Parathyroid adenoma (tissue), 2 donors: ENCODE measurements around the gene DNMT3A.

Experiments used
- H2AFZ ChIP-seq: fragments of 300-600 bp; sonication (generic); one replicate; pipeline ENCODE4 v1.7.0; 2017; ENCODE audit warnings: antibody characterized with exemption, mild to moderate bottlenecking
- H3K27ac ChIP-seq: fragments of 300-600 bp; sonication (generic); one replicate; pipeline ENCODE4 v1.7.0; 2017
- H3K27me3 ChIP-seq: fragments of 300-600 bp; sonication (generic); one replicate; pipeline ENCODE4 v1.7.0; 2017; ENCODE audit warnings: low read length; ENCODE audit not compliant: control insufficient read depth, insufficient read depth
- H3K36me3 ChIP-seq: fragments of 300-600 bp; sonication (generic); one replicate; pipeline ENCODE4 v1.7.0; 2017; ENCODE audit warnings: low read length; ENCODE audit not compliant: control insufficient read depth, insufficient read depth
- H3K4me1 ChIP-seq: fragments of 300-600 bp; sonication (generic); one replicate; pipeline ENCODE4 v1.7.0; 2017; ENCODE audit warnings: control low read depth
- H3K4me2 ChIP-seq: fragments of 300-600 bp; sonication (generic); one replicate; pipeline ENCODE4 v1.7.0; 2017; ENCODE audit warnings: low read length
- H3K4me3 ChIP-seq: fragments of 300-600 bp; sonication (generic); one replicate; pipeline ENCODE4 v1.7.0; 2017; ENCODE audit warnings: low read depth, low read length
- H3K79me2 ChIP-seq: fragments of 300-600 bp; sonication (generic); one replicate; pipeline ENCODE4 v1.7.0; 2017; ENCODE audit warnings: control low read depth
- H3K9ac ChIP-seq: fragments of 300-600 bp; sonication (generic); one replicate; pipeline ENCODE4 v1.7.0; 2017; ENCODE audit warnings: mild to moderate bottlenecking
- H3K9me3 ChIP-seq: fragments of 300-600 bp; sonication (generic); one replicate; pipeline ENCODE4 v1.7.0; 2017; ENCODE audit warnings: low read length; ENCODE audit not compliant: control insufficient read depth
- TF ChIP-seq, protein P1 (sequence below): fragments of 300-600 bp; sonication (generic); IDR thresholded peaks from one replicate; pipeline ENCODE4 v1.7.0; 2017; ENCODE audit warnings: antibody characterized with exemption, mild to moderate bottlenecking
- donor health status: primary hyperparathyroidism.

DNMT3A gene

DNA sequence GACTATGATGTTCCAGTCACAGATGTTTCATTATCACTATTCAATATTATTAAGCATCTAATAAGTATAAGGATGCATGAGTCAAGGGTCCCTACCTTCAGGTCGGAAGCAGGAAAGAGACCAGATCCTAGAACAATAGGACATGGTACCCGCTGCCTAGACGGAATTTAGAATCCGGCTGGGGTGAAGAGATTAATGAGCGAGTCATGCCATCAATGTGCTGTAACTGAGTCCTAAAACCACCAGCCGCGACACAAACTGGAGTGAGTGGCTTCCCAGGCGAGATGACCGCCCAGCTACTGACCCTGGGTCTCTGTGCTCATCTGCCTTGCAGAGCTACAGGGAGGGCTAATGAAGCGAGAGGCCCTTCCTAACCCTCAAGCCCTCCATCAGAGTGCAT is 73.6 kb downstream of the DNMT3A start:
- no peak overlapping the region for H3K27ac ChIP-seq
- no peak overlapping the region for H3K4me2 ChIP-seq
- TF ChIP-seq, protein P1, sequence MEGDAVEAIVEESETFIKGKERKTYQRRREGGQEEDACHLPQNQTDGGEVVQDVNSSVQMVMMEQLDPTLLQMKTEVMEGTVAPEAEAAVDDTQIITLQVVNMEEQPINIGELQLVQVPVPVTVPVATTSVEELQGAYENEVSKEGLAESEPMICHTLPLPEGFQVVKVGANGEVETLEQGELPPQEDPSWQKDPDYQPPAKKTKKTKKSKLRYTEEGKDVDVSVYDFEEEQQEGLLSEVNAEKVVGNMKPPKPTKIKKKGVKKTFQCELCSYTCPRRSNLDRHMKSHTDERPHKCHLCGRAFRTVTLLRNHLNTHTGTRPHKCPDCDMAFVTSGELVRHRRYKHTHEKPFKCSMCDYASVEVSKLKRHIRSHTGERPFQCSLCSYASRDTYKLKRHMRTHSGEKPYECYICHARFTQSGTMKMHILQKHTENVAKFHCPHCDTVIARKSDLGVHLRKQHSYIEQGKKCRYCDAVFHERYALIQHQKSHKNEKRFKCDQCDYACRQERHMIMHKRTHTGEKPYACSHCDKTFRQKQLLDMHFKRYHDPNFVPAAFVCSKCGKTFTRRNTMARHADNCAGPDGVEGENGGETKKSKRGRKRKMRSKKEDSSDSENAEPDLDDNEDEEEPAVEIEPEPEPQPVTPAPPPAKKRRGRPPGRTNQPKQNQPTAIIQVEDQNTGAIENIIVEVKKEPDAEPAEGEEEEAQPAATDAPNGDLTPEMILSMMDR: no peak
- H3K4me1 ChIP-seq: no peaks in the 10 kb centered on the region
- no peaks in the 10 kb centered on the region for H3K9me3 ChIP-seq
- no peak overlapping the region for H3K4me3 ChIP-seq
- H3K79me2 ChIP-seq: no peaks in the 10 kb centered on the region
- H3K9ac ChIP-seq: no peak overlapping the region
- no peaks in the 10 kb centered on the region for H3K36me3 ChIP-seq
- no peak overlapping the region for H2AFZ ChIP-seq
- no peaks in the 10 kb centered on the region for H3K27me3 ChIP-seq

DNA sequence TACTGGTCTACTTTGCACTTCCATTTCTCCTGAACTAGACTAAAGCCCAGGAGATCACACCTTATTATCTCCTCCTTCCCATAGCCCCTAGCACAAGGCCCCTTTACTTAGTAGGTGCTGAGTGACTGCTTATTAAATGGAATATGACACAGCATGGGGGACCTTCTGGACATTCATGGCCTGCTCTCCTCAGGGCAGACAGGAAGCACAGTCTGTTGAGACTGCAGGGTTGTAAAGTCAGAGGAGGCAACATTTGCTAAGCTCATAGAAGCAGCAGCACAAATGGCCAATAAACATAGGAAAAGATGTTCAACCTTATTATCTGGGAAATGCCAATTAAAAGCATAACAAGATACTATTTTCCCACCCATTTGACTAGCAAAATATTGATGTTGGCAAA is 75.3 kb downstream of the DNMT3A start:
- Histone ChIP-seq H2AFZ (no peak overlapping the region), H3K4me1 (no peaks in the 10 kb centered on the region), H3K4me2 (no peak overlapping the region), H3K27me3 (no peaks in the 10 kb centered on the region), H3K9me3 (no peaks in the 10 kb centered on the region), H3K79me2 (no peaks in the 10 kb centered on the region), H3K36me3 (no peaks in the 10 kb centered on the region), H3K9ac (no peak overlapping the region), H3K27ac (no peak overlapping the region), H3K4me3 (no peak overlapping the region)
- TF ChIP-seq, protein P1: no peak

DNA sequence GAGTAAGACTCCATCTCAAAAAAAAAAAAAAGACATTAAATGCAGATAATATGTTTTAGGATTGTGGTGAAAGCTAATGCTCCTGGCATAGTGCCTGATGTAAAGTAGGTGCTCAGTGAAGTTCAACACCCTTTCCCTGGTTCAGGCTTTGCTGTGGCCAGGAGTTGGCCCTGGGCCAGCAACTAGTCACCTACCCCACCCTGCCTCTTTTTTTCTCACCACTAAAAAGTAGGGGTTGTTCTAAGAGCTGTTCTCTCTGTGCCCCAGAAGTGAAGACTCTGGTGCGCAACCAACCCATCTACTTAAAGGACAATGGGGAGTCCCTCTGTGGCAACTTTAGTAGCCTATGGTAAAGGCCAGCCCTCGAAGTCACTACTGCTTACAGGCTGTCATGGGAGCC is 75.9 kb downstream of the DNMT3A start:
- Histone ChIP-seq H3K9me3 (no peaks in the 10 kb centered on the region), H3K79me2 (no peaks in the 10 kb centered on the region), H3K4me1 (no peaks in the 10 kb centered on the region), H3K4me3 (no peak overlapping the region), H2AFZ (no peak overlapping the region), H3K9ac (no peak overlapping the region), H3K27me3 (no peaks in the 10 kb centered on the region), H3K4me2 (no peak overlapping the region), H3K27ac (no peak overlapping the region), H3K36me3 (no peaks in the 10 kb centered on the region)
- TF ChIP-seq, protein P1: no peak

DNA sequence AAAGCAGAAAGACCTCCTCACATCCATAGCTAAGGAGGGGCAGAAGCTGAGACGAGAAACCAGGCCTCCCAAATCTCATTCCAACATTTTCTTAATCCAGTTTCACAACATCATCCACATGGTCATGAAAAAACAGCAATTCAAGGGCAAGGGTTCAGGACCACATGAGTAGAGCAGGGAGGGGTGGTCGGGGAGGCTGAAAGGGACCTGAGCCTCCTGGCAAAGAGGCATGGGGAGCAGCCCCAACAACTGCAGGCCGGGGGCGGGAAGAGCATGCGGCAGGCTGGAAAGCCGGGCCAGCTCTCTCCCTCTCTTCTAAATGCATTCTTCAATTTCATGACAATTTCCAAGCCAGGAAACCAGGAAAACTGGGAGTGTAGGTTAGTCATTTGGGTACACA is 76.7 kb downstream of the DNMT3A start:
- Histone ChIP-seq H3K27me3 (no peaks in the 10 kb centered on the region), H3K9me3 (no peaks in the 10 kb centered on the region), H3K9ac (no peak overlapping the region), H2AFZ (no peak overlapping the region), H3K4me3 (no peak overlapping the region), H3K36me3 (no peaks in the 10 kb centered on the region), H3K4me2 (no peak overlapping the region), H3K4me1 (no peaks in the 10 kb centered on the region), H3K79me2 (no peaks in the 10 kb centered on the region), H3K27ac (no peak overlapping the region)
- TF ChIP-seq, protein P1: no peak

DNA sequence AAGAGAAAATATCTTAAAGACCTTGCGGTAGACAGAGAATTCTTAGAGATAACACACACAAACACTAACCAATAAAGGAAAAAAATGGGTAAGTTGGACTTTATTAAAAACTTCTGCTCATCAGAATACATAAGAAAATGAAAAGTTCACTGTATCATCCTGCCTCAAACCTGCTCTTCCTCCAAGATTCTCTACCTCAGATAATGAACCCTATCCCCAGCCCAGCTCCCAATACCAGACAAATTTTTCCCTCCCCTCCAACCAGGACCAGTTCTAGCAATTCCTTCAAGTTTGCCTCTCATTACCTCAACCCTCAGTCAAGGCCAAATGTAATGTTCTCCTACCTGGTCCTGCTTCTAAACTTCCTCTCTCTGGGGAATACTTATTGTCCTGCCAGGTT is 79.4 kb downstream of the DNMT3A start:
- Histone ChIP-seq H3K4me1 (peaks cover 2% of the 10 kb centered on the region), H3K79me2 (no peaks in the 10 kb centered on the region), H3K9ac (no peak overlapping the region), H3K27me3 (no peaks in the 10 kb centered on the region), H3K4me3 (no peak overlapping the region), H2AFZ (no peak overlapping the region), H3K27ac (no peak overlapping the region), H3K9me3 (no peaks in the 10 kb centered on the region), H3K36me3 (no peaks in the 10 kb centered on the region), H3K4me2 (no peak overlapping the region)
- TF ChIP-seq, protein P1: no peak
